KG1 (cell line): Measurements from ENCODE around the gene NKX3-2.

Experiments
- DNase-seq: peaks from one replicate; lab custom pipeline; 2025; lab: John Stamatoyannopoulos, UW

Gene NKX3-2

GRCh38 chr4:13530823-13531624 lies 13.3 kb downstream of the NKX3-2 start:
- DNase-seq = no peak

- no peak for DNase-seq
These were observed 15.0 kb downstream of the NKX3-2 start for GRCh38 chr4:13529128-13529919.

DNA sequence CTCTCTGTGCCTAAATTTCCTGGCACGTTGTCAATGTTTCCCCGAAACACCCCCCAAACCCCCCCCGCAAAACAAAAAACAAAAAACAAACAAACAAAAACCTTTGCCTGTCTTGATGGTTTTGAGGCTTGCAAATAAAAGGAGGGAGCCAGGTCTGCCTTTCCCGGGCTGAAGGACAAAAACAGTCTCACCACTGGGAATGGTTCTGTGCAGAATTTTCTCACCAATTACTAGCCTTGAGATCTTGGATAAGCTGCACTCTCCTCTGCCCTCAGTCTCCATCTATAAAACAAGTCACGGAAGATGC lies 15.5 kb downstream of the NKX3-2 start:
- DNase-seq = no peak

DNA sequence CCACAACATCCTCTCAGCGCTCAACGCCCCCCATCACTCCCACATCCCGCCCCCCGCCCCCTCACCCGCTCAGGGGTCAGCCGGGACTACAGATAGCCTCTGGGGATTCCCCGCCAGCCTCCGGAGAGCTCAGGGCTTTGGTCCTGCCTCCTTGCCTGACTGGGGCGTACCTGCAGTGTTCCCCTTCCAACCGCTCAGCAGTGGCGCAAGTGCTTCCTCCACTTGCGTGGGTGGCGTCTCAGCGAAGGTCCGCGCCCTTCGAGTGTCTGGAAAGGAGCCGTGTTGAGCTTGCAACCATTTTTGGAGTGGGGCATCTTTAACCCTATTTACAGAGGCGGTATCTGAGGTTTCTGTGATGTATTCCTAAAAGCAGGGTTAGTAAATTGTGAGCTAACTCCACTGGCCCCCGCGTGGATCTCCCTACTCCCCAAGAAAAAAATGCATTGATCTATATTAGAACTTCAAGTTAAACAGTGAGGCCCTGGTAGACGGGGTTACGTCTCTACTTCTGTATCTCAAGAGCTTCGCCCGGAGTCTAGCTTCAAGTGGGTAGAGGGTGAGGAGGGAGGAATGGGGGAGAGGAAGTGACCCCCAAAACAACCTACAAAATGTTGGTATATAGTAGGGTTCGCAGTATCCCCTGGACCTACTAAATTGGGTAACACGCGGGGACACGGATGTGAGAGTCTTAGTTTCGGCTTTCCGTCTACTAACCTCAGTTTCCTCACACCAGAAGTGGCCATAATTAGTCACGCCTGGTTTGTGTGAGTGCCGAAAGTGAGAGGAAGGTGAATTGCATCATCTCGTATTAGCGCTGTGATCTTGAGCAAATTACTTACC lies 16.1 kb downstream of the NKX3-2 start:
- peak; percentile 23 for DNase-seq

GRCh38 chr4:13527192-13527980 lies 16.9 kb downstream of the NKX3-2 start:
- DNase-seq = no peak

GRCh38 chr4:13526658-13527057 lies 17.6 kb downstream of the NKX3-2 start:
- DNase-seq = no peak

GRCh38 chr4:13525606-13526281 lies 18.6 kb downstream of the NKX3-2 start:
- no peak for DNase-seq

- DNase-seq = no peak
These were observed 19.6 kb downstream of the NKX3-2 start for GRCh38 chr4:13524504-13525243.

DNA sequence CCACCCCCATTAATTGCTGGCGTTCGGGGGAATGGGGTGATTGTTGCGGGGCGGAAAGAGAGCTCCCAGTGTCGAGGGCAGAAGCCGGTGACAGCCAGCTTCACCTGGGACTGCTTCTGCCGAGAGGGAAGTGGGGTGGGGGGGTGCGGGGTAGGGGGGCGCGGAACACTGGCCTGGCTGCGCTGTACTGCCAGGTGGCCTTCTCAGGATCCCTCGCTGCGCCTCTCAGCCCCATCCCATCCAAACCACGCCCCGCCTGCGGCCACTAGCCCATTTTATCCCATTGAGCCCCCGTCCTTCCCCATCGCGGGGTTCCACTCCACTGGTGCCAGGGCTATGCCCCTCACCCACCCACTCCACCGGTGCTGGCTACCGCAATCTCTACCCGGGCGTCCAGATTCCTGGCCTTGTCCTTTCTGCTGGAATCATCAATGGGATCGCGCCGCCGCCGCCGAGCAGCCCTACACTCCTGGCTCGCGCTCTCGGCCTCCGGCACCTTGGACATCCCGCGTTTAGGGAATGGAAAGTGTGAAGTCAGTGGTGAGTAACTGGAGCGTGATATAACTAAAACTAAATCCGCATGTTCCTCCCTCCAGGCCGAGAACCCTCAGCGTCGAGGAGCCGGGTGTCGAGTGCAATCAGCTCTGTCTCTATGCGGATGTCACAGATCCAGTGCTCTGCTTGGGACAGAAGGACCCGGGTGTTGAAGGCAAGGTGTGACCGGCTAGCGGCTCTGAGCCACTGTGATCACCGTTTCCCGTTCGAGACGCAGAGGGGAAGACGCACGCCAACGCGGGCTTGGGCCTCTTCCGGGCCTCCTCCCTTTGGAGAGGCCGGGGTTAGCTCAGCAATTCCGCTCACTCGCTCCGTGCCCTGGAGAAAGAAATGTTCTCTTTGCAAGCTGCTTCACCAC lies 20.5 kb downstream of the NKX3-2 start:
- DNase-seq = no peak

- DNase-seq = no peak
These were observed 21.2 kb downstream of the NKX3-2 start for GRCh38 chr4:13523105-13523477.

GRCh38 chr4:13522282-13523104 lies 21.8 kb downstream of the NKX3-2 start:
- DNase-seq = no peak

DNA sequence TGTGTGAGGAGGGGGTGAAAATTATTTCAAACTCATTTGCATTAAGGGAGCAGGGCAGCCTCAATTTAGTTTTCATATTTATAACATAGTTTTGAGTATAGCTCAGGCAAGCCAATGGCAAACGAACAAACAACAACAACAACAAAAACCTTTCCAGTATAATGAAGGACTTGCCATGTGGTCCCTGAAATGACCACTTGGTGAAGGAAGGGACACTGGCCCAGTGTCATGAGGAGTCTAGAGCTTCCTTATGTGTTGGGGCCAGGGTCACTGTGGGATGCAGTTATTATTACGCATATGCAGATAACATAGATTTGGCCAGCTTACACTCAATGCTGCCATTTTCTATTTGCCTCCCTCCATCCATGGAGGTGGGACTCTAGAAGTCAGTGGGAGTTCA lies 23.3 kb downstream of the NKX3-2 start:
- no peak for DNase-seq

DNA sequence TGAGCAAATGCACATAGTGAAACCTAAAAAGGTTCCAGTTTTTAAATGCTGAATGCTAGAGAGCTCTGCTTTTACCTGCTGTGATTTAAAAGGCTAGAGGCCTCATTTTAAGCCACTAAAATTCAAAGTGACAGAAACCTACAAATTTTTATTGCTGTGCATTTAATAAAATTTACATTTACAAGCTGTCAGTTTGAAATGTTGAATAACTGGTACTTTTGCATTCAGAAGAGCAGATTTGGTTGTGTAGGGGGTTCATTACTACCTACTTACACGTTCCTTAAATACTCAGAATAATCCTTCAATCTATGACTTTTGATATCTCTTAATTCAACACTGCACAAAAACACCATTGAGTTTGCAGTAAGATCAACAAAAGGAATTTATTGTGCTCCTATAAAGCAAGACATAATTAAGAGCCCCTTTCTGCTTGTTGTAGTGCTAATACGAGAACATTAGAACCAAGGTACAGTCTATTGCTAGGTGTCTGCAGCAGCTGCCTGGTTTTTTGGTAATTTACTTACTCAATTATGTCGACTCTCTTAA lies 27.9 kb downstream of the NKX3-2 start:
- DNase-seq = no peak

DNA sequence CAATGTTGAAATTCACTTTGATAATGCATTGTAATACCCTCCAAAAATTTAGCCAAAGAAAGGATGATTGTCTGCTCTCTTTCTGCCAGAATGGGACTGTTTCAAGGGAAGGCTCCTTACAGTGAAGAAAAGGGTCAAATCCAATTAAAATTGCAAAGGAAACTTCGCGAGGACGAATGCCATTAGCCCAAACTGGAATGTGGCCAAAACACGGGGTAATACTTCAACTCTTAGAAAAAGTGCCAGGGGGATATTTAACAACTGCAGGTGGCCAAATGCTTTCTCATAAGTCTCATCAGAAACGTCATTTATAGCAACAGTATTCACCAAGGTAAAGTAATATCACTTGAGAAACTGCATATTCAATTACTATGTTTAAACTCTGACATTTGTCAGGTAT lies 29.0 kb downstream of the NKX3-2 start:
- no peak for DNase-seq

DNA sequence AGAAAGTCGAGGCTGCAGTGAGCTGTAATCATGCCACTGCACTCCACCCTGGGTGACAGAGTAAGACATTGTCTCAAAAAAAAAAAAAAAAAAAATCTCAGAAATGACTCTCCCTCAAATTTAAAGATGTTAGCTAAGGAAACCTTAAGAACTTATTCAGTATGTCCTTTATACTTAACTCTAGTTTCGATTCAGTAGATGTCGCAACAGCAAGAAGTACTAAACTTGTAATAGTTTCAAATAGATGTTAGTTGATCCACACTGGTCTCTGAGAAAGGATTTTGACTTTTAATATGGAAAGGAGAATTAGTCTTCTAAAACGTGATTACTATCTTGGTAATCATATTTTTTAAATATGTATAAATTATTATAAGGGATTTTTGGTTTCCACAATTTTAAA lies 29.6 kb downstream of the NKX3-2 start:
- DNase-seq = no peak

DNA sequence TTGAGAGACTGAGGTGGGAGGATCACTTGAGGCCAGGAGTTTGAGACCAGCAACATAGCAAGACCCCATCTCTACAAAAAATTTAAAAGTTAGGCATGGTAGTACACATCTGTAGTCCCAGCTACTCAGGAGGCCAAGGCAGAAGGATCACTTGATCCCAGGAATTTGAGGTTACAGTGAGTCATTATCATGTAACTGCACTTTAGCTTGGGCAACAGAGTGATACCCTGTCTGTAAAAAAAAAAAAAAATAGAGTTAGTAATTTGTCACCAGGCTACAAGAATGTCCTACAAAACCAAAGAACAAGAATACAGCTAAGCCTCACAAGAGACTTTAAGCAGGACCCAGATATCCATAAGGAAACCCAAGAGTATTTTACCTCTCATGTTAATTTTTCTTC lies 33.2 kb downstream of the NKX3-2 start:
- no peak for DNase-seq

DNA sequence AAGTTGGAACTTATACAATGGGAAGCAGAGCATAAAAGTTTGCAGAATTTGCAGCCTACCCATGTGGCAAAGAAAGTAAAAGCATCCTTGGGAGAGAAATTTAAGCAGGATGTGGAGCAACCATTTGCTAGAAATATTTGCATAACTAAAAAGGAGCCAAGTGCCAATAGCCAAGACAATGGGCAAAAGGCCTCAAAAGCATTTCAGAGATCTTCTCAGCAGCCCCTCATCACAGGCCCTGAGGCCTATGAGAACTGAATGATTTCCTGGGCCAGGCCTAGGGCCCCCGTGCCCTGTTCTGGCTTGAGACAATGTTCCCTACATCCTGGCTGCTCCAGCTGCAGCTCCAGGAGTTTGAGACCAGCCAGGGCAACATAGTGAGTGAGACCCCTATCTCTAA lies 34.9 kb downstream of the NKX3-2 start:
- no peak for DNase-seq

- no peak for DNase-seq
These were observed 39.9 kb downstream of the NKX3-2 start for GRCh38 chr4:13504374-13504773.
